HG03045 (cell line): ENCODE measurements around the gene SBNO2.

Experiments
- ATAC-seq: cut with Tn5 transposase; IDR thresholded peaks from one replicate; pipeline ENCODE4 v1.9.1; 2021; ENCODE audit warnings: mild to moderate bottlenecking, moderate library complexity; ENCODE audit not compliant: unreplicated experiment

Gene SBNO2

DNA sequence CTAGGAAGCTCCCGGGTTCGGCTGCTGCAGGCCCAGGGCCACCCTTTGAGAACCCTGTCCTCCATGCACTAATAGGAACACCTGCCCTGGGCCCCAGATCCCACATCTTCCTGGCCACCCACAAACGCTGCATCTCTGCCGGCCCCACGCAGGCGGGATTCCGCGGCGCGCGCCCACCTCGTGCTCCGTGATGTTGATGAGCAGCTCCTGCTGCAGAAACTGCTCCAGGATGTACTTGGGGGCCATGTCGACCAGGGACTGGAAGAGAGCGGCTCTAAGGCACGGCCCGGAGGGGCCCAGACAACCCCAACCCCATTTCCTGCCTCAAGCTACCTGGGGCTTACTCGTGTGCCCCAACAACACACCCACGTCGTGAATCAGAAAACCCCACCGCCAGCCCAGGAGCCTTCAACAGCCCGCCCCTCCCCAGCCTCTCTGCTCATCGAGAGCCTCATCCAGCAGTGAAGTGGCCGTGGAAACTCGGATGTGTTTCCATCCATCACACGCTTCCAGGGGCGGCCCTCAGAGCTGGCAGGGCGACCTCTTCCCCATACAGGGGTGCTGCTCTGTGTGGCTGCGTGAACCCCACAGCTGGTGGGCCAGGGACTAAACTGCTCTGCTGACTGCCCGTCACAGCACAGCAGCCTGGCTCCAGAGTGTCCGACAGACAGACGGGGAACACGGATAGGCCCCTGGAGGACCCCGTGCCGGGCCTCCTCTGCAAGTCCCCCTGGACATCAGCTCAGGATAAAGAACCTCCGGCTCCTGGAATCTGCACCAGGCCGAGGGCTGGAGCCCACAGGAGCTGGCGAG, 83.1 kb downstream of the SBNO2 start:
- no peak for ATAC-seq

DNA sequence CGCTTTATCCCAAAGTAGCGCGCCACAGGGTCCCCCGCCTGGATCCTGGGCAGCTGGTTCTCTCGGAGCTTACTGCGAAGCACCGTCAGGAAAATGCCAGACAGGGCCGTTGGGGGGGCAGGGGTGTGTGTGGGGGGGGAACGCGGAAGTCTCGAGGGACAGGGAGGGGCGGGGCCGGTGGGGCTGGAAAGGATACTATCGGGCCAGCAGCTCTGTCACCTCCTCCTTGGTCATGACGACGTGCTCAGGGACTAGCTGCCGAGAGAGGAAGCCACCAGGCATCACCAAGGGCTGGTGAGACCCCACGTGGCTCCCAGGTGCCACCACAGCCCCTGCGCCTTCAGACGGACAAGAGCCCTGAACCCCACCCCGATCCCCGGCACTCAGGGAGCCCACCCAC, 84.2 kb downstream of the SBNO2 start:
- no peak for ATAC-seq

DNA sequence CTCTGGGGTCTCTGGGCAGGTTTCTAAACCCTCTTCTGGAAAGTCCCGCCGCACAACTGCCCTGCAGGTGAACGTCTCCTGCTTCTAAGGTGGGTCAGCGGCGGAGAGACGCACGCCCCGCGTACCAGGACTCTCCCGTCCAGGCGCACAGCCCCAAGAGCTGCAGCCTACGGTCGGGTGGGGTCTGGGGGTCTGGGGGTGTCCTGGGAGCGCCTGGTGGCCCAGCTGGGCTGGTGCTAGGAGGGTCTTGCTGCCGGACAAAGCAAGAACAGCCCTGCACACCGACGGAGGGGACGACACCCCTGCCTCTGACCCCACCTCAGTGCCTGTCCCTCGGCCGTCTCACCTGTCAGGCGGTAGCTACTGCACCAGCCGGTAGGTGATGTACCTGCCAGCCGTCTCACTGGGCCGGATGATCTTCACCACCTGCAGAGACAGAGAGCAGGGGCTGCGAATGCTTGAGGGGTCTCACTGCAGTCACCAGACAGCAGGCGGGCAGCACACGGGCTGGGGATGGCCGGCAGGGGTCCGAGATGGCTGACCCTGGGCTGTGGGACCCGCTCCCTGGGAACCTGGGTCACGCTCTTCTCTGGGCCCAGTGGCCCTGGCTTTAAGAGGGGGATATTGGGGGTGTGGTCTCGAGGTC, 84.8 kb downstream of the SBNO2 start:
- ATAC-seq, result no peak

DNA sequence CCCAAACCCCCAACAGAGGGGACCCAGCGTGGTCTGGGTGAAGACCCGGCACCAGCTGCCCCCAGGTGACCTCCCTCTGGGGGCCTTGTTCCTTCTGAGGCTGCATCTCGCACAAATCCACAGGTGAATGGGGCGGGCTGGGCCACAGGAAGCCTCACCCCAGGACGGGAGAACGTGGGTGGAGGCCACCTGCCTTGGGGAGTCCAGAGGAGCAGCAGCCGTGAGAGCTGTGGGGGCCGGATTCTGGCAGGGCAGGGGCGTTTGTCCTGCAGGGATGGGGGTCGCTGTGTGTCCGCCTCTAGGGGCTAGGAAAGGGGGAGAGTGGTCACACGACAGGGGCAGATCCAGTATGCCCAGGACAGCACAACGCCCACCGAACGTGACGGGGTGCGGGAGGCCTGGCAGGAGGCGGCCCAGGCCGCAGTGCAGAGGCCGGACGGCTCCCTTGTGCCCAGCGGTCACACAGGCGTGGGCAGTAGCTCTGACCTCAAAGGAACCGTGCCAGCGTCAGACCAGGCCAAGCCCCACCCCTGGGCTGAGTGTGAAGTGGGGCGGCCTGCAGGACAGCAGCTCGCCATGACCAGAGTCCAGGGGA, 85.6 kb downstream of the SBNO2 start:
- ATAC-seq, result no peak

DNA sequence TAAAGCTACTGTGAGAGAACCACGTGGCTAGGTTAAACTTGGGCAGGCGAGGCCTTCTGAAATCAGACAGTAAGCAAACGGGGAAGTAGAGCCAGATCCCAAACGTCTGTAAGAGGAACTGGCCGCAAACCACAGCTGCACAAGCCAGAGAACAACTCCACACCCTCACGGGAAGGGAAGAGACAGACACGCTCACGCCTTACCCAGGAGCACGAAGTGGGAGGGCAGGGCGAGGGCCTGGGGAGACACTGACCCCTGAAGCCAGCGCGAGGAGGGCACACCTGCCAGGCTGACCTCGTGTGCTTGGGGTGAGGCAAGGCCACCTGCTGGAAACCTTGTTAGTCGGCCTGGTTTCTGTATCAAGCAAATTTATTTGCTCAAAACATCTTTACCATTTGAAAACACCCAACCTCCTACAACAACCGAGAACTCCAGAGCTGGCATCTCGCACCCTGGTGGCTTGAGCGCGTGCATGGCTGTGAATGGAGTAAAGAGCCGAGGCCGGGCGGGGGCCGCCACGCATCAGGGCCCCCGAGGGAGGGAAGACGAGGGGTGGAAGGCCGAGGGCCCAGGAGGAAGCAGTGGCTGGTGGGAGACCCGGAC, 86.2 kb downstream of the SBNO2 start:
- ATAC-seq, result no peak

DNA sequence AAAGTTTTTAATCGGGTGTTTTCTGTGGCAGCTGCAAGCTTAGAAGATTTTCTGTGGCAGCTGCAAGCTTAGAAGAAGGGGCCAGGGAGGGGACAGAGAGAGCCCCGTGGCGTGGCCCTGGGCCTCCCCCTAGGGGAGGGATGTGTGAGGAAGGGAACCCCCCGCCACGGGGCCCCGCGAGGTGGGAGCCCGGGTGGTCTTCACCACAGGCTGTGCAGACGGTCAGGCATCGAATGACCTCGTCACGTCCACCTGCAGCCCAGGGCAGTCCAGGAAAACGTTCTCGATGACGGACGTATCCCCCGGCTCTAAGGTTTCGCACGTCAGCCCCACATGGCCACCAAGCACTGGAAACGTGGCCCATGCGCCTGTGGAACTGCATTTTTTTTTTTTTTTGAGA, 87.5 kb downstream of the SBNO2 start:
- ATAC-seq, result no peak

DNA sequence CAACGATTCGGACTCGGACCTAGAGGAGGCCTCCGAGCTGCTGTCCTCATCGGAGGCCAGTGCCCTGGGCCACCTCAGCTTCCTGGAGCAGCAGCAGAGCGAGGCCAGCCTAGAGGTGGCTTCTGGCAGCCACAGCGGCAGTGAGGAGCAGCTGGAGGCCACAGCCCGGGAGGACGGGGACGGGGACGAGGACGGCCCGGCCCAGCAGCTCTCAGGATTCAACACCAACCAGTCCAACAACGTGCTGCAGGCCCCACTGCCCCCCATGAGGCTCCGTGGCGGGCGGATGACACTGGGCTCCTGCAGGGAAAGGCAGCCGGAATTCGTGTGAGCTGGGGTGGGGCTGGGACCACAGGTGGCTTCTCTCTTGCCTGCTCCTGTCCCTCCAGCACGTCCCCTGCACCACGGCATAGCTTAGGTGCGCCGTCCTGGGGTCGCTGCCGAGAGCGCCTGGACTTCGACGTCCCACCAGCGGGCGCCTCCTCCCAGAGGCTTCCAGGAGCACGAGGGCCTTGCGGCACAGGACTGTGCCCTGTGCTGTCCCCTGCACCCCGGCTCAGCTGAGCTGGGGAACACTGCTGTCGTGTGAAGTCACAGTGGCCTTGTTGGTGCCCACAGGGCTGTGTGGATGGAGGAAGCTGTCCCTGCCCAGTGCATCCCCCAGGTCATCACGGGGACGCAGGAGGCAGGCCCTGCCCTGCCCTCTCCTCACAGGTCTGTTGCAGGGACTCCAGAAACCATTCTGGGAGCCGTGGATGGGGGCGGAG, 88.2 kb downstream of the SBNO2 start:
- no peak for ATAC-seq

DNA sequence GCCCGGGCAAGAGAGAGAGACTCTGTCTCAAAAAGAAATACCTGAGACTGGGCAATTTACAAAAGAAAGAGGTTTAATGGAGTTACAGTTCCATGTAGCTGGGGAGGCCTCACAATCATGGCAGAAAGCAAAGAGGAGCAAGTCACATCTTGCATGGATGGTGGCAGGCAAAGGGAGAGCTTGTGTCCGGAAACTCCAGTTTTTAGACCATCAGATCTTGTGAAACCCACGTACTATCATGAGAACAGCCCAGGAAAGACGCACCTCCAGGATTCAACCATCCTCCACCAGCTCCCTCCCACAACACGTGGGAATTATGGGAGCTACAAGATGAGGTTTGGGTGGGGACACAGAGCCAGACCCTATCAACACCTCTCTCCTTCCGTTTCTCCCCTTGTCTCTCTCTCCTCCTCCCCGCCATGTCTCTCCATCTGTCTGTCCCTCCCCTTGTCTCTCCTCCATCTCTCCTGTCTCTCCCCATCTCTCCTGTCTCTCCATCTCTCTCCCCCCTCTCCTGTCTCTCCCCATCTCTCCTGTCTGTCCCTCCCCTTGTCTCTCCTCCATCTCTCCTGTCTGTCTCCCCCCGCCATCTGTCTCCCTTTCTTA, 88.9 kb downstream of the SBNO2 start:
- no peak for ATAC-seq

DNA sequence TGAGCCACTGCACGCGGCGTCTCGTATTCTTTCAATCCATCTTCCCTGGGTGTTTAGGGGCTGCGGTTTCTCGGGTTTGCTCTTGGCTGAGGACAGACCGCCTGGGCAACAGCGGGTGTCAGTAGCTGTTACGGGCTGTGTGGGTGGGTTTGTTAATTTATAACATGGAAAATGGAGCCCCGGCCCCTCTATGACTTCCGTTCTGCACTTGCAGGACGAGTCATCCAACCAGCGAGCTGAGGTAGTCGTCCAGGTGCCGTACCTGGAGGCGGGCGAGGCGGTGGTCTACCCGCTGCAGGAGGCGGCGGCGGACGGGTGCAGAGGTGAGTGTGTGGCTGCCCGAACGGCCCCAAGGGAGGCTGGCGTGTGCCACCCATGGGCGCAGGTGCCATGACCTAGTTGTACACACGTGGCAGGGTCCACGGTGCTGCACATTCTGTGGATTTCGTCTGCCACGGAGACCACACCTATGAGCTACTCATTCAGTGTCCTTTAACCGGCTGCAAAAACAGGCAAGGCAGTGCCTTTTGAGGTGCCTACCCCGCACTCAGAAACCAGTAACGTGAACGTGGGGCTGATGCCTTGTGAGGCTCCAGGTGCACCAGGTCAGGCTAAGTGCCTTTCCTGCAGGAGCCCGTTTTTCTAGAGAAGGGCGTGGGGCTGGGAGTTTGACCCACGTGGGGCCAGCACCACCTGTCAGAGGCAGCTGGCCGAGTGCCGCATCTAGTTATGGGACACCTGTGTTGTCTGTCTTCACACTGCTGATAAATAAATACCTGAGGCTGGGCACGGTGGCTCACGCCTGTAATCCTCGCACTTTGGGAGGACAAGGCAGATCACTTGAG, 89.8 kb downstream of the SBNO2 start:
- no peak for ATAC-seq

DNA sequence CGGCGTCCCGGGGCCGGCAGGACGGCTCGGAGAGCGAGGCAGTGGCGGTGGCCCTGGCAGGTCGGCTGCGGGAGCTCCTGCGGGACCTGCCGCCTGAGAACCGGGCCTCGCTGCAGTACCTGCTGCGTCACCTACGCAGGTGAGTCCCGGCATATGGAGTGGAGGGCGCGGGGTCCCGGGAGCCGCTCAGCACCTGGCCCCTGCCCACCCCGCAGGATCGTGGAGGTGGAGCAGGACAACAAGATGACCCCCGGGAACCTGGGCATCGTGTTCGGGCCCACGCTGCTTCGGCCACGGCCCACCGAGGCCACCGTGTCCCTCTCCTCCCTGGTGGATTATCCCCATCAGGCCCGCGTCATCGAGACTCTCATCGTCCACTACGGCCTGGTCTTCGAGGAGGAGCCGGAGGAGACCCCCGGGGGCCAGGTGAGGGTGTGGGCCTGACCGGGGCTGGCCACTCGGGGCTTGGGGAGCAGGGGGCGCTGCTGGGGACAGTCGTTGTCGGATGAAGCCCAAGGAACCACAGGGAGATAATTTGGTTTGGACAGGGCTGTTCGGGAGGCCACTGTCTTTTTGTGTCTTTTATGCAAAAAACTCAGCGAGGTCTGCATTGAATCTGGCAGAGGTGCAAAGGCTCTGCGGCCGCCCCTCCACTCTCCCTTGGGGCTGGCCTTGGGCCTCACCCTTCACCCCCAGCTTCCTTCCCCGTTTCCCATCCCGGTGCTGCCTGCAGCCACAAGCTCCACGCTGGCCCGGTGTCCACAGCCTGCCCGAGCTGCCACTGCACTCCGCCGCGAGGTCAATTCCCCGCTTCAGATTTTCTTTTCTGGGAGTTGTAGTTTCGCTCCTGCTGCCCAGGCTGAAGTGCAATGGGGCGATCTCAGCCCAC, 90.9 kb downstream of the SBNO2 start:
- no peak for ATAC-seq

DNA sequence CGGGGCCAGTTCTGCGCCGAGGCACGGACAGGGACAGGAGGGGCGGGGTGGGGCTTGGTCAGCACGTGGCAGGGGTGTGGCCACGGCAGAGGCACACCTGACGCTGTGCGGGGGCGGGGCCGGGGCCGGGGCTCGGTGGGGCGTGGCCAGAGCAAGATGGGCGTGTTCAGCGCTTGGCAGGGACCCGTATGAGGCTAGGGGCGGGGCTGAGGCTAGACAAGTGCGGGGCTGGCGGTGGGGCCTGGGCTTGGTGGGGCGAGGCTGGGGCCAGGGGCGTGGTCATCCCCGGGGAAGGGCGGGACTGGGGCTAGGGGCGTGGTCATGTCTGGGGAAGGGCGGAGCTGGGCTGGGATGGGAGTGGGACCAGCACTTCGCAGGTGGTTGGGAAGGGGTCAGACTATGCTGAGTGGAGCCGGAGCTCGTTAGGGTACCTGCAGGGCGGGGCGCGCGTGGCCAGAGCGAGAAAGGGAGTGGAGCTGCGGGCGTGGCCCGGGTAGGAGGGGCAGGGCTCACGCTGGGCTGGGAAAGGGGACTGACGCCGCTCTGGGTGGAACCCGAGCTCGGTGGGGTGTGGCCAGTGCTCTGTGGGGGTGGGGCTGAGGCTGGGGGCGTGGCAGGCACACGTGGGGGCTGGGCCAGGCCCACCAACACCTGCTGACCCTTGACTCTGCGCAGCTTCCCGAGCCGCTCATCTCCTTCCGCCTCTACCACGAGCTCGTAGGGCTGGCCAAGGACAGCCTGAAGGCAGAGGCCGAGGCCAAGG, 91.7 kb downstream of the SBNO2 start:
- no peak for ATAC-seq

DNA sequence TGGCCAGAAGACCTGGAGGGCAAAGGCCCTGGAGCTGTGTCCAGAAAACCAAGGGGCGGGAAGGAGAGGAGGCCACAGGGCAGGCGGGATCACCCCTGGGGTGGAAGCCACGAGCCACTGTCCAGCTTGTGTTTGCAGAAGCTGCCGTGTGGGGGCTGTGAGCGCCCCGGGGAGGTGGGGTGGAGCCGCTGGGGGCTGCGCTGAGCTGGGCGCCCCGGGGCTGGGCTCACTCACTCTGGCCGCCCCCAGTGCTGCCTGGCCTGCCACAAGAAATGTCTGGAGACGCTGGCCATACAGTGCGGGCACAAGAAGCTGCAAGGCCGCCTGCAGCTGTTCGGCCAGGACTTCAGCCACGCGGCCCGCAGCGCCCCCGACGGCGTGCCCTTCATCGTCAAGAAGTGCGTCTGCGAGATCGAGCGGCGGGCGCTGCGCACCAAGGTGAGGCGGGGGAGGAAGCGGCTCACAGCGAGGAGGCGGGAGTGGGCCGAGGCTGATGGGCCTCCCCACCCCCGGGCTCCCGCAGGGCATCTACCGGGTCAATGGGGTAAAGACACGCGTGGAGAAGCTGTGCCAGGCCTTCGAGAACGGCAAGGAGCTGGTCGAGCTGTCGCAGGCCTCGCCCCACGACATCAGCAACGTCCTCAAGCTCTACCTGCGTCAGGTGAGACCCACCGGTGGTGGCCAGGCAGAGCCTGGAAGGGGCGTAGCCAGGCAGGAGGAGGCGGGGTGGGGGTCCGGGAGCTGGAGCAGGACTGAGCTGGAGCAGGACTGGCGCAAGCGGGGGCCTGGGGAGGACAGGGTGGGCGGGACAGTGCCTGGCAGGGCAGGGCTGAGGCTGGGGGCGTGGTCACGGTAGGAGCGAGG, 92.5 kb downstream of the SBNO2 start:
- no peak for ATAC-seq

DNA sequence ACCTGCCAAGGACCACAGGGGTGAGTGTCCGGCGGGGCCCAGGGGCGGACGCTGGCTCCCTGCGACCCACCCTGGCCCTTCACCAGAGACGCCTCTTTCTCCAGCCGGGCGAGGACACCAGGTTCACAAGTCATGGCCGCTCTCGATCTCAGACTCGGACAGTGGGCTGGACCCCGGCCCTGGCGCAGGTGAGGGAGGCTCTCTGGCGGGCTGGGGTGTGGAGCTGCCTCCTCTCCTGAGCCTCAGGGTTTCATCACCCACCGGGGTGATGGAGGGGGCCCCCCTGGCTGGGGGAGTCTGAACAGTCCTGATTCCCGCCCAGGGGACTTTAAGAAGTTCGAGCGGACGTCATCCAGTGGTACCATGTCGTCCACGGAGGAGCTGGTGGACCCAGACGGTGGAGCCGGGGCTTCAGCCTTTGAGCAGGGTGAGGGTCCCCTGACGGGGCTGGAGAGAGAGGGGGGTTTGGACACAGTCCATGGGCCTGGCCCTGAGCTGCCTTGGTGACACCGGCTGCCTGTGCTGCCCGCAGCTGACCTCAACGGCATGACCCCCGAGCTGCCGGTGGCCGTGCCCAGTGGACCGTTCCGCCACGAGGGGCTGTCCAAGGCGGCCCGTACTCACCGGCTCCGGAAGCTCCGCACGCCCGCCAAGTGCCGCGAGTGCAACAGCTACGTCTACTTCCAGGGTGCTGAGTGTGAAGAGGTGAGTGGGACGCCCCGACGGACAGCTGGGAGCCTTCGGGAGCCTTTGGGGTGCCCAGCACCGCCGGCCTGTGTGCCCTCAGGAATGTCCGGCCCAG, 93.5 kb downstream of the SBNO2 start:
- no peak for ATAC-seq

DNA sequence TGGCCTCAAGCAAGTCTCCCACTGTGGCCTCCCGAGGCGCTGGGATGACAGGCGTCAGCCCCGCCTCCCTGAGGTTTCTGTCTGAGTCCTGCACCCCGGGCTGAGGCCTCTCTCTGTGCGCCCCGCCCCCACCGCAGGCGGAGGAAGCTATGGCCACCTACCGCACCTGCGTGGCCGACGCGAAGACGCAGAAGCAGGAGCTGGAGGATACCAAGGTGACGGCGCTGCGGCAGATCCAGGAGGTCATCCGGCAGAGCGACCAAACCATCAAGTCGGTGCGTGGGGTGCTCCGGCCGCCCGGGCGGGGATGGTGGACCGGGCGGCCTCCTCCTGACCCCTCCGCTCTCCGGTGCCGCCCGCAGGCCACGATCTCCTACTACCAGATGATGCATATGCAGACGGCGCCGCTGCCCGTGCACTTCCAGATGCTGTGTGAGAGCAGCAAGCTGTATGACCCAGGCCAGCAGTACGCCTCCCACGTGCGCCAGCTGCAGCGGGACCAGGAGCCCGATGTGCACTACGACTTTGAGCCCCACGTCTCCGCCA, 94.4 kb downstream of the SBNO2 start:
- no peak for ATAC-seq

DNA sequence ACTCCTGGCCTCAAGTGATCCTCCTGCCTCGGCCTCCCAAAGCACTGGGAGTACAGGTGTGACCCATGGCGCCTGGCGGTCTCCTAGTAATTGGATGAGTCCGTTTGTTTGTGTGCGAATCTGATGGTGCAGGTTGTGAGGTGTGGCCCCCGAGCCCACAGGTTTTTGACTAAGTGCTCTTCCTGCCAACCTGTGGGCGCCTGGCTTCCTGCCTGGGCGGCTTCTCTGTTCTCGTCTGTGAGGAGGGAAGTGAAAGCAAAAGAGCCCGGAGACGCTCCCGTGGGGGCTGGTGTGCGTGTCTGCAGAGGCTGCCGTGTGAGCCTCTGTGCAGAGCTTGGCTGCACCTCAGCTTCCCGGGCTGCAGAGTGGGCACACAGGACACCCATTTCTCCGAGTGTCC, 97.1 kb downstream of the SBNO2 start:
- ATAC-seq, result peak; percentile 40

DNA sequence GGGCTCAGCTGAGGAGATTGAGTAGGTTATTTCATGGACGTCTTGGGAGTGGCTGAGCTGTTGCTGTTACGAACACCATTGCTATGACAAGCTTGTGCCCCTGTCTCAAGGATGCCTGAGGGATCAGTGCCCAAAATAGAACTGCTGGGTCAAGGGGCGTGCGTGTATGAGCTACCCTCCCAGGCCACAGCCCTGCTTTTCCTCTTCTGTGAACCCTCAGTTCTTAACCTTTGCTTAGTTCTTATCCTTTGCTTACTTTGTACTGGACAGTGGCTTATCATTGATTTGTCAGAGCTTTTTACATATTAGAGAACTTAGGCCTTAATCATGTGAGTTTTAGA, 98.1 kb downstream of the SBNO2 start:
- ATAC-seq, result no peak
